Measurements from ENCODE around the gene MAP4K4.
A peak's percentile ranks its signal among the peaks of the same experiment; 100 is the strongest.

The MAP4K4 gene

GRCh38 chr2:101818531-101819451 lies 121.3 kb downstream of the MAP4K4 start:
- DNase-seq, result no peak

DNA sequence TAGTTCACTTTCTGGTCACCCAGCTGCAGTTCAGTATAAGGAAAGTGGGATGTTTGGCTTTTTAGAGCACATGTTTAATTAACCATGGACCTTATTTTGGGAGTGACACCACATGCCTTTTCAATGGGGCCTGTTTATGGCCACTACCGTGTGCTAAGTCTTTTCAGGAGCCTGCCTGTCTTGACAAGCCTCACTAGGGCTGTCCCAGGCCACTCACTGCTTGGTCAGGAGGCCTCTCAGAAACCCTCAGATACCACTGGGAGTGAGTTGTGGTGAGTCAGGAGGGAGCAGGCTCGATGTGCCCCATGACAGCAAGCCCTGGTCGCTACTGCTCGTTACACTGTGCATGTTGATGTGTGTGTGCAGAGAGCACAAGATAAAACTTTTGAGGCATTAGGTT lies 123.0 kb downstream of the MAP4K4 start:
- no peak for DNase-seq

DNA sequence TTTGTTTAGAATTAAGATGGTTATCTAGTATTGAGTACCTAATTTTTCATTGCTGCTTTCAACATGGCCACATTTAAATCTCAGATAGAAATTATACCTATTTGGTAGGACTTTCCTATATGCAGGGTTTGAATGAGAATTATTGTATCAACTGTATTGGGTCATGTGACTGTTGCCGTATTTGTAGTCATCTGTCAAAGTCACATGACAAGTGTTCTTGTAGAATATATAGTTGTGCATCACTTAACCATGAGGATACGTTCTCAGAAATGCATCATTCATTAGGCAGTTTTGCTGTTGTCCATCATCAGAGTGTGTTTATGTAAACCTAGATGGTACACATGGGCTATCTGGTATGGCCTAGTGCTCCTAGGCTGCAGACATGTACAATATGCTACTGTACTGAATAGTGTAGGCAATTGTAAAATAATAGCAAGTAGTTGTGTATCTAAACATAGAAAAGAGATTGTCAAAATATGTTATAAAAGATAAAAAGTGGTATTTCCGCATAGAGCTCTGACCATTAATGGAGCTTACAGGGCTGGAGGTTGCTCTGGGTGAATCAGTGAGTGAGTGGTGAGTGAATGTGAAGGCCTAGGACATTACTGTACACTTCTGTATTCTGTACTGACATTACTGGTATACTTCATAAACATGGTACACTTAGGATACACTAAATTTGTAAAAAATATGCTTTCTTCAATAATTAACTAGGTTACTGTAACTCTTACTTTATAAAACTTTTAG lies 123.7 kb downstream of the MAP4K4 start:
- DNase-seq, result no peak

DNA sequence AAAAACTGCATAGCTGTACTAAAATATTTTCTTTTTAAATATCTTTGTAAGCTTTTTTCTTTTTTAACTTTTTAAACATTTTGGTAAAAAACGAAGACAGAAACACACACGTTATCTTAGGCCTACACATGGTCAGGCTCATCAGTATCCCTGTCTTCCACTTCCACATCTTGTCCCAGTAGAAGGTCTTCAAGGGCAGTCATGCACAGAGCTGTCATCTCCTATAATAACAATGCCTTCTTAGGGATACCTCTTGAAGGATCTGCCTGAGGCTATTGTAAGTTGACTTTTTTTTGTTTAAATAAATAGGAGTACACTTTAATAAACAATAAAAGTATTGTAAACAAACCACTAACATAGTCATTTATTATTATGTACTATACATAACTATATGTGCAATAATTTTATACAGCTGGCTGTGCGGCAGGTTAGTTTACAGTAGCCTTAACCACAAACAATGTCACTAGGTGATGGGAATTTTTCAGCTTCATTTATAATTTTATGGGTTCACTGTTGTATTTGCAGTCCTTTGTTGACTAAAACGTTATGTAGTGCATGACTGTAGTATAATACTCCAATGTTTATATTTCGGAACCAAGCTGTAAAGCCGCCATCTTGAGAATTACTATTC lies 124.4 kb downstream of the MAP4K4 start:
- no peak for DNase-seq

DNA sequence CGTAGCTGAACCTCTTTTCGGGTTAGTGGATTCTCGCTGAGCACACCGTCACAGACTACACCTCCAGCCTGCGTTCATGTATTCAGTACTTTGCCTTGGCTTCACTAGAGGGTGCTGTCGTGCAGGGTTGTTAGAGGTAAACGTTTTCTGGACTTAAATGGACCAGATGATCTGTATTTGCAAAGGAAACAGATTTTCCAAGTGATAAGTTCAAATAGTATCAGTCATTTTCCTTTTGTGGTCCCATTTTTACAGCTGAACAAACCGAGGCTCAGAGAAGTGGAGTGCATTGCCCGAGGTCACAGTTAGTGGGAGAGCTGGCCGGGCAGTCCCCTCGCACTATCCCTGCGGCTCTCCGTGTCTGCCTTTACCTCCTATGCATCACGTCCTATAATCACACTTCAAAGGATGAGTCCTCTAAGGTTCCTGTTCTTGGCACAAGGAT lies 125.9 kb downstream of the MAP4K4 start:
- peak; percentile 72 to 87 for DNase-seq

DNA sequence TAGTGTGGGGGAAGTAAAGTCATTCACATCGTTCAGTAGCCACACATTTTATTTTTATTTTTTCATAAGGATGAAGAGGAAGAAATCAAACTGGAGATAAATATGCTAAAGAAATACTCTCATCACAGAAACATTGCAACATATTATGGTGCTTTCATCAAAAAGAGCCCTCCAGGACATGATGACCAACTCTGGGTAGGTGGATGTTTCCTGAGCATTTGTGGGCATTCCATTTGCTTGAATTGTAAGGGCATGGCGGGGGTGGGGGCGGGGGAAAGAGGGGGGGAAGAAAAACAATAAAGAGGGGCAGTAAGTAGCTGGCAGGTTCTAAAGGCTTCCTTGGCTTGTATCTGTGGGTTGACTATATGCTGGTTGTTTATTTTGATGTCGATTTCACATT lies 126.4 kb downstream of the MAP4K4 start:
- no peak for DNase-seq

GRCh38 chr2:101826716-101827115 lies 129.2 kb downstream of the MAP4K4 start:
- DNase-seq, result no peak

GRCh38 chr2:101827246-101827645 lies 129.7 kb downstream of the MAP4K4 start:
- DNase-seq, result no peak

DNA sequence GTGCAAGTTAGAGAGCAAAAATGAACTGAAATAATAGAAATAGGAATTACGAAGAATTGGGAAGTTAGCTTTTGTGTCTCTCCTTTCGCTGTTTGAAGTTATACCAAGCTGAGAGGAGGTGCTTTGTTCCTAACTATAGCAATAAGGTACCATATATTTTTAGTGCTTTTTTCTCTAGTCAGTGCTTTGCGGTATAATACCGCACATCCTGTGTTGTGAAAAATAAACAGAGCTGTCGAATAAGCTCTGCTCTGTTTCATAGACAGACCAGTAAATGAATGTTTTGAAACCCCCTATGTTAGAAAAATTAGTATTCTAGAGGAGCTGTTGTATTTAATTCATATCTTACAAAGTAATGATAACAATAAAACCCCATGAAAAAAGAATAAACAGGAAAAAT lies 130.8 kb downstream of the MAP4K4 start:
- no peak for DNase-seq

DNA sequence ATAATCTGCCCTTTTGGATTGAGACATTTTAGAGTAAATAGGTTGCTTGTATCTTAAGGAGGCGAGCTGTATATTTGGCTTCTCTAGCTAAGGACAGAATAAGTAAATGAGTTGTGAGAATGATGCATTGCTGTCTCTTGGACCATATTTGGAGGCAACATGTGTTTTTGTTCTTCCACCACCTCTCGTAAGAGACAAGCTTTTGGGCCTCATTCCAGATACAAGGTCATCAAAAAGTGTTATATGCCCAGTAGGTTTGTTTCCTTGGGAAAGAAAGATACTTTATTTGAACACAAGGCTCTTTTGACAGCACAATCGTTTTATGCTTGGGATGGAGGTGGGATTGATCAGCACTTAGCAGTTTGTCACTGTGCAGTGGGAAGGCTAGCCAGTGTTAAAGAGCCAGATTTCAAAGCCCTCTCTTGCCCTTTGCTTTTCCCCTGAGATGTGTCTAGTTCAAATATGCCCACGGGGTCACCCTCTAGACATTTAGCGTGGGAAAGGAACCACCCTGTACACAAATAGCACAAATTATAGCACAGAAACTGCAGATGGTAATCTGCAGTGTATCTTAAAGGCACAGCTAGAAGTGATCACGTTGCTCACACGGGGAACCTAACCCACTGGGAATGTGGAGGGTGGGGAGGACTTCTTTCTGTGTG lies 131.3 kb downstream of the MAP4K4 start:
- DNase-seq, result no peak

GRCh38 chr2:101829429-101829828 lies 131.9 kb downstream of the MAP4K4 start:
- no peak for DNase-seq

DNA sequence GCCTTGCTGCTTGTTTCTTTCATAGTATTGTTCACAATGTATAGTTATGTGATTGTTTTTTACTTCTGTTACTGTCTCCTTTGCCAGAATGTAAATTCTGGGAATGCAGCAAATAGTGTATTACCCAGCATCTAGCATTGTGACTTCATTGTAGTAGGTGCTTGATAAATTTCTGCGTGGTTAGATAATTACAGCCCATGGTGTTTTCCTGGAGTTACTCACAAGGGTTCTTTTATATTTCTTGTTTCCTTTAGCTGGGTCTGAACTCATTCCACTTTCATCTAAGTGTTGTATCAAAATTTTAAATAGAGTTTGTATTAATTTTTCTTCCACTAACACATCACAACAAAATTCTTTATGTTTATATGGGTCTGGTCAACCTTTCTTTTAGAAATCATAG lies 132.6 kb downstream of the MAP4K4 start:
- DNase-seq, result no peak

DNA sequence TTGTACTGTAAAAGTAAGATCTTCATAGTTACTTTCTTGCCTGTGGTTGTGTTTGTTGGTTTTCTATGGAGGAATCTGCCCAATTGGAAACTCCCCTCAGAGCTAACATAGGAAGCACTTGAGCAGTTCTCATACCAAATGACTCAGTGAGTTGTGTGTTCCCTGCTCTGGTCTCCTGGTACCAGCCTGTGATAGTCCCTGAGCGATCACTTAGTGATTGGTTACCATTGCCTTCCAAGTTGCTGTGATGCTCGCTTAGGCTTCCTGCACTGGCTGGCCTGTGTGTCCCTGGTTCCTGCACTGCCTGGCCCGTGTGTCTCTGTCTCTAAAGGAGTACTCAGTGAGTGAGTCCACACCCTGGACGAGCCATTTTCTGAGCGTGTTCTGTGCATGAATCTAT lies 133.0 kb downstream of the MAP4K4 start:
- DNase-seq, result no peak

DNA sequence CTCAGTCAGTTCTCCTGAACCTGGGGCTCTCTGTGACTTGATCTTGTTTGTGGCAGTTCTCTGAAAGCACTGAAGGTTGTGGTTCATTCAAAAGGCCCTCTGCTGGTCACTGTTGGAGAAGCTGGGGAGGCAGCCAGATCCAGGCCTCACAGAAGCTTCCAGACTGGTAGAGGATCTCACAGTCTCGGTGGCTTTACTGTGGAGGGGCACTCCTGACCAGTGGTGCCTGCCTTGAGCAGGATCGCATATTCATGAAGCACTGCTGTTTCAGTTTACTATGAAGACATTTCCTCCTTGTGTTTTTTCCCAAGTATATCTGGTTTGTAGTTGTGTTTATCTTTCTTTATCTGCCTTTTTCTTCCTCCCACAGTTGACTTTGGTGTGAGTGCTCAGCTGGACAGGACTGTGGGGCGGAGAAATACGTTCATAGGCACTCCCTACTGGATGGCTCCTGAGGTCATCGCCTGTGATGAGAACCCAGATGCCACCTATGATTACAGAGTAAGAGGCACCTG lies 133.9 kb downstream of the MAP4K4 start:
- DNase-seq, result peak; percentile 50 to 75

GRCh38 chr2:101832114-101832513 lies 134.6 kb downstream of the MAP4K4 start:
- peak; percentile 17 to 39 for DNase-seq

DNA sequence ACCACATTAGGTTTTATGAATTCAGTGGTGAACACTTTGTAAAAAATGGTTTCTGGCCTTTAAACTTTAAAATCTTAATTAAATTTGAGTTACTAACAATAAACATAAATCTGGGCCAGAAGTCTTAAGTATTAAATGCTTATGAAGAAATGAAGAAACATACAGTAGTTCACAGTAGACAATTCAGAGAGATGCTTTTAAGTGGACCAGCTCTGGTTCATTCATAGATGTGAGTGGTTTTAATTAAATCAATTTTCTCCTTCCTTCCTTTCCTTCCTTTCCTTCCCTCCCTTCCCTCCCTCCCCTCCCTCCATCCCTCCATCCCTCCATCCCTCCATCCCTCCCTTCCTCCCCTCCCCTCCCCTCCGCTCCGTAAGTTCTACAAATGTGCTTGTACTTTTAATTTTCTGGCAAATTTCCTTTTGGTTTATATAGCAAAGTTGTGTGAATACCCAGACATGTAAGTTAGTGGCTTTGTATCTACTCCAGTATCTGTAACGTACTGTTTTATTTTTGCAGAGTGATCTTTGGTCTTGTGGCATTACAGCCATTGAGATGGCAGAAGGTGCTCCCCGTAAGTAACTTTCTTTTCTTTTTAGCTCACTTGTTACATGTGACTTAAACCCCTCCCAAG lies 136.5 kb downstream of the MAP4K4 start:
- DNase-seq, result no peak

DNA sequence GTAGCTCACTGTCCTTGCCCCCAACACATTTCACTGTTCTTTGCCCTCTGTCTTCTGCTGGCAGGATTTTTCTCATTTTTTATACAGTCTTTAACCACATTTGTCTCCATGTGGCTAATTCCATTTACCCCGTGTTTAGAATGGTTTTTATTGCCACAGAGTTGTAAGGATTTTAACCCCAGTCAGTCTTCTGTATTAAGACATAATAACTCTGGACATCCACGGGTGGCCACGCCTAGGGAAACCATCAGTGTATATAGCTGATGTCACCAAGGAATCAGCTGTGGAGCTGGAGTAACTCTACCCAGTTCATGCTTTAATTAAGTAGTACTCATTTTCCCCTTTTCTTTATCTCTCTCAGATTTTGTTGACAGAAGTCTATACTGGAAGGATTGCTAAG lies 139.8 kb downstream of the MAP4K4 start:
- no peak for DNase-seq

DNA sequence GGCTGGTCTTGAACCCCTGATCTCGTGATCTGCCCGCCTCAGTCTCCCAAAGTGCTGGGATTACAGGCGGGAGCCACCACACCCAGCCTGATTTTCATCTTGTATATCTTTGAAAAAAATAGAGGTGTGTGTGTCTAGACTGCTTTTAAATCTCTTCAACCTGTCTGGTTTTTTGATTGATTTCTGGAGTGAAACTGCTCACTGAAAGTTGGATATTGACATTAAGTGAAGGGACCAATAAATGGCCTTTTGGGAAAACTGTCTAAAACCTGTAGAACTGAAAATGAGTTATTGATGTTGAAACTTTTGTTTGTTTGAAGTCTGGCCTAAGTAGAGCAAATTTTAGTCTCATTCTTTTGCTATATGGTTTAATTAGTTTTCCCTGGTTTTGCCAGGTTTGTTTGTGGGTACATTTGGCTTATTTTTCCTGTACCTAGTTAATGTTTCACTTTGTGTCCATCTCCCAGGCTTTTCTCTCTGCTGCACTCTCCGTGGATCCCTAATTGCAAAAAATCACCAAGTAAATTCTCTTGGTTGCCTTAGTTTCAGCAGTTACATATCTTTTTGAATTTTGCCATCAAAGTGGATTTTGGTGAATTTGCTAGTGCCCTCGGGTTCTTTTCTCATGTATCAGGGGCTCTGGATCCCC lies 144.3 kb downstream of the MAP4K4 start:
- DNase-seq, result no peak

DNA sequence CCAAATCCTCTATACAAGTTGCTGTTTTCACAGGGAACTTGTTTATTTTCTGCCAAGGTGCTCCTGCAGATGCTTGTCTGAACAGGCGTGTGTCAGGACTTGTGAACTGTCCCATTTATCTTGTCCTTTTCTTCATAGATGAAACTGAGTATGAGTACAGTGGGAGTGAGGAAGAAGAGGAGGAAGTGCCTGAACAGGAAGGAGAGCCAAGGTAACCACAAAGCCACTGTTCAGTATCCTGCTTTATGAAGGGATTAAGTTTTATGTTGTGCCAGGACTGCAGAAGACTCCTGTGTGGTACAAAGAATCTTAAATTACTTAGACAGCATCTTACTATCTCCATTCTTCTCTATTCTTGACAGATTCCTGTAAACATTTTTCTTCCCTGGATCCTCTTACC lies 145.0 kb downstream of the MAP4K4 start:
- peak; percentile 87 for DNase-seq

GRCh38 chr2:101843048-101843447 lies 145.5 kb downstream of the MAP4K4 start:
- DNase-seq, result no peak

GRCh38 chr2:101843471-101843870 lies 146.0 kb downstream of the MAP4K4 start:
- no peak for DNase-seq
